K562 (cell line): ENCODE data around the gene ABCB10. TPM values are rescaled to one million over a fixed set of nuclear protein-coding genes. Genes with fewer than 3 reads are reported as not detected.

Experiments used
- ADNP ChIP-seq: fragments of 200-800 bp; sonication (Bioruptor generic); IDR thresholded peaks from 2 replicates; pipeline ENCODE4 v1.6.1; 2016; ENCODE audit warnings: missing genetic modification characterization, missing compliant biosample characterization
- BRF1 ChIP-seq: IDR thresholded peaks from 3 replicates; pipeline ENCODE4 v1.6.1; 2011; ENCODE audit warnings: borderline replicate concordance, mild to moderate bottlenecking; ENCODE audit not compliant: insufficient read length; ENCODE audit errors: extremely low read depth
- CREB1 ChIP-seq, 2 experiments: sonication (generic) in 1 of 2; formaldehyde crosslinking in 1 of 2; IDR thresholded peaks; 2 replicates each; pipeline versions ENCODE4 v1.6.1 to v1.8.0; 2012 to 2022; ENCODE audit warnings: inconsistent platforms in 1 of 2, mild to moderate bottlenecking in 1 of 2, missing genetic modification reagents in 1 of 2, moderate library complexity in 1 of 2
- DNMT1 ChIP-seq: fragments of 450-650 bp; IDR thresholded peaks from 2 replicates; pipeline ENCODE4 v1.6.1; 2016; ENCODE audit warnings: antibody characterized with exemption, mild to moderate bottlenecking
- L3MBTL2 ChIP-seq: fragments of 450-650 bp; IDR thresholded peaks from 2 replicates; pipeline ENCODE4 v1.6.1; 2016; ENCODE audit warnings: mild to moderate bottlenecking, moderate library complexity
- MED1 ChIP-seq: sonication (generic); formaldehyde crosslinking; IDR thresholded peaks from 2 replicates; pipeline ENCODE4 v1.8.1; 2023; ENCODE audit warnings: missing genetic modification reagents, borderline replicate concordance
- NR2C1 ChIP-seq, 2 experiments: fragments of 450-650 bp; IDR thresholded peaks; 2 replicates each; pipeline ENCODE4 v1.6.1; 2017; ENCODE audit warnings: mild to moderate bottlenecking in 2 of 2, antibody characterized with exemption in 1 of 2, inconsistent platforms in 1 of 2, missing compliant biosample characterization in 1 of 2, missing genetic modification characterization in 1 of 2
- SETDB1 ChIP-seq: IDR thresholded peaks from one replicate; pipeline ENCODE4 v1.6.1; 2012; ENCODE audit warnings: low read length, control low read depth, inconsistent platforms
- SP2 ChIP-seq: IDR thresholded peaks from 2 replicates; pipeline ENCODE4 v1.6.1; 2011; ENCODE audit warnings: mild to moderate bottlenecking, low read depth, low read length, moderate library complexity; ENCODE audit not compliant: poor library complexity, severe bottlenecking; ENCODE audit errors: extremely low read depth
- YBX1 ChIP-seq: fragments of 450-650 bp; IDR thresholded peaks from 2 replicates; pipeline ENCODE4 v1.7.1; 2016; ENCODE audit warnings: mild to moderate bottlenecking
- ZNF12 ChIP-seq: sonication (generic); formaldehyde crosslinking; IDR thresholded peaks from 2 replicates; pipeline ENCODE4 v1.4.0; 2020; ENCODE audit warnings: mild to moderate bottlenecking, missing genetic modification reagents
- ZNF197 ChIP-seq: fragments of 200-800 bp; sonication (Bioruptor generic); IDR thresholded peaks from 2 replicates; pipeline ENCODE4 v1.6.1; 2016; ENCODE audit warnings: low read depth, missing genetic modification characterization, missing compliant biosample characterization
- ZNF644 ChIP-seq: fragments of 200-800 bp; sonication (Bioruptor generic); IDR thresholded peaks from 2 replicates; pipeline ENCODE4 v1.6.1; 2016; ENCODE audit warnings: low read depth, missing genetic modification characterization, missing compliant biosample characterization
- polyA plus RNA-seq, 8 experiments: library from polyadenylated mRNA; depleted of rRNA in 4 of 8; stranded (reverse) in 5 of 8; unstranded in 3 of 8; fragments of >200 nt; fragmentation: Nextera tagmentation in 2 of 8; fragmentation: Illumina TruSeq in 1 of 8; extraction: Ambion mirVana in 2 of 8; extraction: Trizol in 1 of 8; gene quantifications; 2 replicates each; pipeline versions ENCODE4 v1.2.1 to v1.2.3, GENCODE V29; 2011 to 2014; ENCODE audit warnings: inconsistent platforms in 1 of 8, missing spikeins in 1 of 8
- total RNA-seq, 7 experiments: library from RNA; depleted of rRNA in 6 of 7; stranded (reverse); fragments of >200 nt in 6 of 7; fragmentation: Illumina TruSeq in 2 of 7; extraction: Trizol in 2 of 7; gene quantifications; 2 replicates each; pipeline versions ENCODE4 v1.2.1 to v1.2.3, GENCODE V29; 2011 to 2021; ENCODE audit warnings: low replicate concordance in 1 of 7
- TF ChIP-seq, protein P1 (sequence below): fragments of 250-450 bp; sonication (Bioruptor Pico); IDR thresholded peaks from 2 replicates; pipeline ENCODE4 v1.4.0; 2020; ENCODE audit warnings: mild to moderate bottlenecking, moderate library complexity, borderline replicate concordance

Gene ABCB10
- total and polyA plus RNA-seq, 9 of the 15 experiments (the other 6 are each of a cell fraction or from before 2014, with no cell fraction given): 12.4 to 54.8 (median 36.4) TPM

GRCh38 chr1:229567109-229567868 lies 8.8 kb upstream of the ABCB10 start (continued):
- TF ChIP-seq L3MBTL2 (0 out of 2 replicates have a peak, but pooled peaks have one; percentile 15), NR2C1 (IDR thresholded peaks at IDR 0.05) (no peak), NR2C1 (tag; IDR thresholded peaks at IDR 0.05) (no peak), SETDB1 (no peak), BRF1 (no peak), CREB1 (IDR thresholded peaks at IDR 0.05) (0 out of 2 replicates have a peak, but pooled peaks have one; percentile 25), CREB1 (CRISPR knock-in tag; IDR thresholded peaks at IDR 0.05) (no peak), ADNP (no peak; the same call in 1 of the 2 replicates), MED1 (CRISPR knock-in tag) (no peak), ZNF12 (CRISPR knock-in tag) (no peak), YBX1 (no peak), ZNF644 (tag) (no peak), SP2 (no peak), ZNF197 (CRISPR knock-in tag) (no peak), DNMT1 (no peak)
- TF ChIP-seq, protein P1, sequence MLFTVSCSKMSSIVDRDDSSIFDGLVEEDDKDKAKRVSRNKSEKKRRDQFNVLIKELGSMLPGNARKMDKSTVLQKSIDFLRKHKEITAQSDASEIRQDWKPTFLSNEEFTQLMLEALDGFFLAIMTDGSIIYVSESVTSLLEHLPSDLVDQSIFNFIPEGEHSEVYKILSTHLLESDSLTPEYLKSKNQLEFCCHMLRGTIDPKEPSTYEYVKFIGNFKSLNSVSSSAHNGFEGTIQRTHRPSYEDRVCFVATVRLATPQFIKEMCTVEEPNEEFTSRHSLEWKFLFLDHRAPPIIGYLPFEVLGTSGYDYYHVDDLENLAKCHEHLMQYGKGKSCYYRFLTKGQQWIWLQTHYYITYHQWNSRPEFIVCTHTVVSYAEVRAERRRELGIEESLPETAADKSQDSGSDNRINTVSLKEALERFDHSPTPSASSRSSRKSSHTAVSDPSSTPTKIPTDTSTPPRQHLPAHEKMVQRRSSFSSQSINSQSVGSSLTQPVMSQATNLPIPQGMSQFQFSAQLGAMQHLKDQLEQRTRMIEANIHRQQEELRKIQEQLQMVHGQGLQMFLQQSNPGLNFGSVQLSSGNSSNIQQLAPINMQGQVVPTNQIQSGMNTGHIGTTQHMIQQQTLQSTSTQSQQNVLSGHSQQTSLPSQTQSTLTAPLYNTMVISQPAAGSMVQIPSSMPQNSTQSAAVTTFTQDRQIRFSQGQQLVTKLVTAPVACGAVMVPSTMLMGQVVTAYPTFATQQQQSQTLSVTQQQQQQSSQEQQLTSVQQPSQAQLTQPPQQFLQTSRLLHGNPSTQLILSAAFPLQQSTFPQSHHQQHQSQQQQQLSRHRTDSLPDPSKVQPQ (CRISPR knock-in tag): no peak
